GM12878 (cell line): Measurements from ENCODE around the gene UBE2F. TPM values are rescaled to one million over a fixed set of nuclear protein-coding genes. Genes with fewer than 3 reads are reported as not detected.

Experiments
- ATAC-seq: fragments of 200-7000 bp; cut with Tn5 transposase; 3 replicates; pipeline ENCODE4 v1.9.1; 2020; ENCODE audit warnings: mild to moderate bottlenecking, moderate library complexity
- BruUV-seq: library from RNA; stranded (reverse); fragments of 400-500 nt; replicated peaks from 2 replicates; lab custom pipeline; 2021; lab: Mats Ljungman, UMichigan
- CTCF ChIA-PET: fragments of 300-600 bp; sonication (Branson Sonifier 250); formaldehyde crosslinking; extraction: SDS; loops from one replicate; lab custom pipeline; 2021; ENCODE audit warnings: inconsistent platforms; lab: Yijun Ruan, JAX
- POLR2A ChIA-PET: fragments of 350-600 bp; formaldehyde crosslinking; extraction: SDS; loops from one replicate; lab custom pipeline; 2021; ENCODE audit warnings: inconsistent platforms; lab: Charles Lee
- RAD21 ChIA-PET: fragments of 300-600 bp; sonication (Branson Sonifier 250); formaldehyde crosslinking; loops from one replicate; lab custom pipeline; 2023; ENCODE audit warnings: antibody characterized with exemption; ENCODE audit not compliant: unreplicated experiment; lab: Charles Lee
- SMC1A ChIA-PET: fragments of 300-600 bp; sonication (Branson Sonifier 250); formaldehyde crosslinking; loops from one replicate; lab custom pipeline; 2023; ENCODE audit not compliant: unreplicated experiment, uncharacterized antibody; lab: Charles Lee
- DNase-seq: peaks from one replicate; pipeline ENCODE4 v3.0.0-alpha.2; 2011; ENCODE audit warnings: low read depth, low spot score
- FAIRE-seq: peaks from 3 replicates; lab custom pipeline; 2011; peaks lifted over from hg19 to GRCh38; lab: Jason Lieb, UNC
- H2AFZ ChIP-seq: 2 replicates; pipeline ENCODE4 v1.6.0; 2011; ENCODE audit warnings: low read depth, low read length, control low read depth; ENCODE audit not compliant: control insufficient read depth
- H3K27ac ChIP-seq: 2 replicates; pipeline ENCODE4 v1.5.1; 2011; ENCODE audit warnings: control low read depth; ENCODE audit not compliant: control insufficient read depth, insufficient read depth
- H3K27me3 ChIP-seq, 2 experiments: replicated peaks in 1 of 2; 2 replicates each; pipeline versions ENCODE4 v1.6.0 to v1.6.1; 2011; ENCODE audit warnings: low read length in 1 of 2; ENCODE audit not compliant: control insufficient read depth in 2 of 2, insufficient read depth in 2 of 2
- H3K36me3 ChIP-seq, 2 experiments: 2 replicates each; pipeline ENCODE4 v1.5.1; 2011; ENCODE audit warnings: low read length in 1 of 2; ENCODE audit not compliant: control insufficient read depth in 2 of 2, insufficient read depth in 2 of 2
- H3K4me1 ChIP-seq: 2 replicates; pipeline ENCODE4 v1.6.1; 2011; ENCODE audit warnings: mild to moderate bottlenecking, low read length, moderate library complexity, mixed read lengths; ENCODE audit not compliant: control insufficient read depth, insufficient read depth
- H3K4me2 ChIP-seq: 2 replicates; pipeline ENCODE4 v1.6.0; 2011; ENCODE audit warnings: control low read depth; ENCODE audit not compliant: control insufficient read depth, insufficient read depth
- H3K4me3 ChIP-seq: fragments of 200-600 bp; sonication (generic); 2 replicates; pipeline ENCODE4 v1.5.1; 2016
- H3K79me2 ChIP-seq: 2 replicates; pipeline ENCODE4 v1.6.0; 2011; ENCODE audit warnings: low read length; ENCODE audit not compliant: control insufficient read depth, insufficient read depth
- H3K9ac ChIP-seq: 2 replicates; pipeline ENCODE4 v1.8.0; 2011; ENCODE audit warnings: low read length, control low read depth, mixed read lengths; ENCODE audit not compliant: control insufficient read depth, insufficient read depth
- H3K9me3 ChIP-seq: replicated peaks from 3 replicates; pipeline ENCODE4 v1.5.1; 2011; ENCODE audit warnings: mild to moderate bottlenecking, low read length; ENCODE audit not compliant: control insufficient read depth, insufficient read depth
- H4K20me1 ChIP-seq: 2 replicates; pipeline ENCODE4 v1.6.0; 2011; ENCODE audit not compliant: control insufficient read depth, insufficient read depth
- BACH1 ChIP-seq: fragments of 450-650 bp; IDR thresholded peaks from 2 replicates; pipeline ENCODE4 v1.6.1; 2017; ENCODE audit warnings: mild to moderate bottlenecking, borderline replicate concordance
- BCL11A ChIP-seq: IDR thresholded peaks from 2 replicates; pipeline ENCODE4 v1.6.1; 2011; ENCODE audit warnings: low read depth, low read length
- BHLHE40 ChIP-seq, 2 experiments: fragments of 450-650 bp in 1 of 2; IDR thresholded peaks; 2 replicates each; pipeline ENCODE4 v1.6.1; 2011 to 2017; ENCODE audit warnings: low read depth in 2 of 2, borderline replicate concordance in 1 of 2, improper control_type of control experiment in 1 of 2, low read length in 1 of 2, mild to moderate bottlenecking in 1 of 2
- GATAD2B ChIP-seq: fragments of 450-650 bp; conservative IDR thresholded peaks from 2 replicates; pipeline ENCODE4 v1.6.1; 2017; ENCODE audit warnings: low read depth, mild to moderate bottlenecking, moderate library complexity
- HDAC2 ChIP-seq: fragments of 200-600 bp; sonication (generic); IDR thresholded peaks from 2 replicates; pipeline ENCODE4 v1.6.1; 2017
- KAT2A ChIP-seq: conservative IDR thresholded peaks from 2 replicates; pipeline ENCODE4 v1.6.1; 2011; ENCODE audit warnings: low read depth, low read length; ENCODE audit not compliant: control insufficient read depth
- LARP7 ChIP-seq: fragments of 450-650 bp; IDR thresholded peaks from 2 replicates; pipeline ENCODE4 v1.6.1; 2017; ENCODE audit warnings: mild to moderate bottlenecking
- MEF2B ChIP-seq: fragments of 450-650 bp; IDR thresholded peaks from 2 replicates; pipeline ENCODE4 v1.6.1; 2018; ENCODE audit warnings: mild to moderate bottlenecking, moderate library complexity; ENCODE audit not compliant: partially characterized antibody, poor library complexity, severe bottlenecking
- NFYB ChIP-seq: IDR thresholded peaks from 2 replicates; pipeline ENCODE4 v1.6.1; 2011; ENCODE audit warnings: low read depth, mild to moderate bottlenecking, low read length, improper control_type of control experiment, moderate library complexity; ENCODE audit not compliant: insufficient read depth
- POLR2AphosphoS2 ChIP-seq: IDR thresholded peaks from 2 replicates; pipeline ENCODE4 v1.6.1; 2011; ENCODE audit warnings: low read depth, mild to moderate bottlenecking, low read length, improper control_type of control experiment, moderate library complexity
- RCOR1 ChIP-seq: conservative IDR thresholded peaks from 2 replicates; pipeline ENCODE4 v1.6.1; 2012; ENCODE audit warnings: low read depth, low read length, improper control_type of control experiment
- RELB ChIP-seq: fragments of 450-650 bp; IDR thresholded peaks from 2 replicates; pipeline ENCODE4 v1.6.1; 2017; ENCODE audit warnings: low read depth, mild to moderate bottlenecking, moderate library complexity
- SIN3A ChIP-seq: IDR thresholded peaks from 2 replicates; pipeline ENCODE4 v1.6.1; 2012; ENCODE audit warnings: low read depth, low read length, improper control_type of control experiment
- SP1 ChIP-seq: IDR thresholded peaks from one replicate; pipeline ENCODE4 v1.6.1; 2011; ENCODE audit warnings: low read depth, low read length
- STAT3 ChIP-seq: IDR thresholded peaks from 2 replicates; pipeline ENCODE4 v1.6.1; 2011; ENCODE audit warnings: low read depth, low read length, improper control_type of control experiment
- TCF7 ChIP-seq: IDR thresholded peaks from 2 replicates; pipeline ENCODE4 v1.6.1; 2014; ENCODE audit warnings: antibody characterized with exemption, borderline replicate concordance
- YY1 ChIP-seq: IDR thresholded peaks from 2 replicates; pipeline ENCODE4 v1.6.1; 2011; ENCODE audit warnings: low read depth, mild to moderate bottlenecking, low read length
- ZNF217 ChIP-seq: fragments of 450-650 bp; IDR thresholded peaks from 2 replicates; pipeline ENCODE4 v1.6.1; 2017; ENCODE audit warnings: antibody characterized with exemption, mild to moderate bottlenecking
- WGBS: methylation state at CpG from one replicate; pipeline ENCODE4 v1.1.6; 2016; ENCODE audit warnings: low lambda C conversion rate; ENCODE audit not compliant: insufficient replicate concordance, insufficient coverage; ENCODE audit errors: missing lambda C conversion rate; 5-methylcytosine and 5-hydroxymethylcytosine counted together
- in situ Hi-C: fragments of 300-500 bp; cut with MboI; formaldehyde crosslinking; loops from 9 replicates; pipeline ENCODE4 v1.14.3; 2018; ENCODE audit warnings: mixed read lengths
- intact Hi-C: fragments of 100-400 bp; cut with micrococcal nuclease; formaldehyde crosslinking; loops from one replicate; pipeline ENCODE4 v1.14.2; 2022; ENCODE audit not compliant: unreplicated experiment
- polyA plus RNA-seq, 11 experiments: library from polyadenylated mRNA; depleted of rRNA in 4 of 11; unstranded in 6 of 11; stranded (reverse) in 5 of 11; fragments of >200 nt; fragmentation: Nextera tagmentation in 4 of 11; fragmentation: Illumina TruSeq in 1 of 11; extraction: Ambion mirVana in 4 of 11; extraction: Trizol in 1 of 11; gene quantifications; 1 replicate in 1 of 11; 2 replicates in 10 of 11; pipeline versions ENCODE4 v1.2.1 to v1.2.3, GENCODE V29; 2011 to 2016; ENCODE audit warnings: inconsistent platforms in 2 of 11, missing spikeins in 2 of 11, low read depth in 1 of 11
- total RNA-seq, 4 experiments: library from RNA; depleted of rRNA in 3 of 4; stranded (reverse); fragments of >200 nt in 3 of 4; fragmentation: Illumina TruSeq in 1 of 4; extraction: Trizol in 1 of 4; gene quantifications; 2 replicates each; pipeline versions ENCODE4 v1.2.1 to v1.2.3, GENCODE V29; 2013 to 2021
- TF ChIP-seq, protein P1 (sequence below): IDR thresholded peaks from 2 replicates; pipeline ENCODE4 v1.6.1; 2012; ENCODE audit warnings: low read depth, low read length, improper control_type of control experiment
- TF ChIP-seq, protein P2 (sequence below): IDR thresholded peaks from 2 replicates; pipeline ENCODE4 v1.6.1; 2011; ENCODE audit warnings: low read depth, mild to moderate bottlenecking, low read length, moderate library complexity, borderline replicate concordance; ENCODE audit errors: extremely low read depth

UBE2F gene
- total and polyA plus RNA-seq, 10 of the 15 experiments (the other 5 are each of a cell fraction or from before 2014, with no cell fraction given): 12.3 to 64.4 (median 31.5) TPM

- intact Hi-C loops: no loop called here
- no peak overlapping the region for H2AFZ ChIP-seq
- no peak for ATAC-seq
- TF ChIP-seq MEF2B (no peak), LARP7 (no peak), BHLHE40 (IDR thresholded peaks at IDR 0.05; ENCODE audit: borderline replicate concordance in 1 of 2, low read depth in 2 of 2, low read length in 1 of 2) (no peak), SIN3A (no peak), KAT2A (no peak), POLR2AphosphoS2 (no peak), TCF7 (no peak), STAT3 (no peak), ZNF217 (no peak), BCL11A (no peak), NFYB (no peak), BACH1 (no peak), GATAD2B (no peak), RCOR1 (no peak), SP1 (no peak), YY1 (no peak), RELB (no peak), HDAC2 (no peak)
- TF ChIP-seq, protein P1, sequence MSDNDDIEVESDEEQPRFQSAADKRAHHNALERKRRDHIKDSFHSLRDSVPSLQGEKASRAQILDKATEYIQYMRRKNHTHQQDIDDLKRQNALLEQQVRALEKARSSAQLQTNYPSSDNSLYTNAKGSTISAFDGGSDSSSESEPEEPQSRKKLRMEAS: no peak
- TF ChIP-seq, protein P2, sequence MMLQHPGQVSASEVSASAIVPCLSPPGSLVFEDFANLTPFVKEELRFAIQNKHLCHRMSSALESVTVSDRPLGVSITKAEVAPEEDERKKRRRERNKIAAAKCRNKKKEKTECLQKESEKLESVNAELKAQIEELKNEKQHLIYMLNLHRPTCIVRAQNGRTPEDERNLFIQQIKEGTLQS: no peak
- H3K4me2 ChIP-seq: no peak overlapping the region
- SMC1A ChIA-PET: no interaction called here
- peaks cover 6% of the 10 kb centered on the region; the same call in 1 of the 2 replicates for H3K4me1 ChIP-seq
- WGBS: 96% methylated on average over 4 of the region's 4 CpGs
- H3K9me3 ChIP-seq: no peaks in the 10 kb centered on the region
- no peak for FAIRE-seq
- BruUV-seq: no TSS peak
- H3K27me3 ChIP-seq: no peaks in the 10 kb centered on the region
- H3K36me3 ChIP-seq: peaks cover 10 to 13% of the 10 kb centered on the region in 2 experiments
- RAD21 ChIA-PET: no interaction called here
- in situ Hi-C loops: no loop called here
- H3K27ac ChIP-seq: no peak overlapping the region
- H3K4me3 ChIP-seq: no peak overlapping the region
- POLR2A ChIA-PET: no interaction called here
- H3K9ac ChIP-seq: no peak overlapping the region
- H3K79me2 ChIP-seq: no peaks in the 10 kb centered on the region
- no peak for DNase-seq
- no peaks in the 10 kb centered on the region for H4K20me1 ChIP-seq
- CTCF ChIA-PET: no interaction called here
Measured at GRCh38 chr2:238031751-238032150, 64.9 kb downstream of the UBE2F start.
